Endothelial cell of umbilical vein (primary cell): ENCODE measurements around the gene PRRC1. TPM values are rescaled to one million over a fixed set of nuclear protein-coding genes. Genes with fewer than 3 reads are reported as not detected.

Source experiments
- BruUV-seq: library from RNA; stranded (reverse); fragments of 400-500 nt; replicated peaks from 2 replicates; lab custom pipeline; 2021; lab: Mats Ljungman, UMichigan
- CTCF ChIA-PET: fragments of 300-600, 350-600 bp; sonication (Branson Sonifier 250); formaldehyde crosslinking; loops from one replicate; lab custom pipeline; 2021; ENCODE audit warnings: antibody characterized with exemption, inconsistent platforms; lab: Charles Lee
- POLR2A ChIA-PET: fragments of 300-600, 350-600 bp; sonication (Branson Sonifier 250); formaldehyde crosslinking; loops from one replicate; lab custom pipeline; 2021; ENCODE audit warnings: antibody characterized with exemption, inconsistent platforms; lab: Charles Lee
- DNase-seq: peaks from one replicate; pipeline ENCODE4 v3.0.0-alpha.2; 2011; ENCODE audit warnings: low read depth, low spot score
- FAIRE-seq: peaks from 2 replicates; lab custom pipeline; 2011; peaks lifted over from hg19 to GRCh38; lab: Jason Lieb, UNC
- H2AFZ ChIP-seq: 2 replicates; pipeline ENCODE4 v1.6.0; 2012; ENCODE audit warnings: low read depth, low read length, control low read depth, inconsistent platforms
- H3K27ac ChIP-seq: 2 replicates; pipeline ENCODE4 v1.5.1; 2011; ENCODE audit warnings: low read depth, mild to moderate bottlenecking, control low read depth, low read length, moderate library complexity; ENCODE audit not compliant: insufficient read depth
- H3K27me3 ChIP-seq, 2 experiments: 2 replicates each; pipeline versions ENCODE4 v1.6.0 to v1.6.1; 2011; ENCODE audit warnings: low read length in 2 of 2, mixed read lengths in 1 of 2; ENCODE audit not compliant: control insufficient read depth in 2 of 2, insufficient read depth in 2 of 2
- H3K36me3 ChIP-seq, 2 experiments: 2 replicates in 1 of 2; 3 replicates in 1 of 2; pipeline ENCODE4 v1.5.1; 2011; ENCODE audit warnings: low read length in 2 of 2, mild to moderate bottlenecking in 1 of 2, moderate library complexity in 1 of 2; ENCODE audit not compliant: control insufficient read depth in 2 of 2, insufficient read depth in 2 of 2; ENCODE audit errors: extremely low read depth in 1 of 2
- H3K4me1 ChIP-seq: 3 replicates; pipeline ENCODE4 v1.5.1; 2011; ENCODE audit warnings: mild to moderate bottlenecking, low read length; ENCODE audit not compliant: control insufficient read depth, insufficient read depth; ENCODE audit errors: extremely low read depth
- H3K4me2 ChIP-seq: 2 replicates; pipeline ENCODE4 v1.6.1; 2011; ENCODE audit warnings: low read length, control low read depth, mixed read lengths; ENCODE audit not compliant: insufficient read depth
- H3K4me3 ChIP-seq, 3 experiments: fragments of 200-600 bp in 1 of 3; sonication (generic), shearing (Covaris generic) in 1 of 3; replicated peaks in 1 of 3; 2 replicates each; pipeline ENCODE4 v1.5.1; 2011 to 2016; ENCODE audit warnings: control low read depth in 3 of 3, low read length in 3 of 3, mild to moderate bottlenecking in 2 of 3, inconsistent platforms in 1 of 3, low read depth in 1 of 3, moderate library complexity in 1 of 3; ENCODE audit not compliant: insufficient read depth in 1 of 3
- H3K79me2 ChIP-seq: 2 replicates; pipeline ENCODE4 v1.6.0; 2012; ENCODE audit warnings: low read length, inconsistent platforms; ENCODE audit not compliant: control insufficient read depth, insufficient read depth
- H3K9ac ChIP-seq: replicated peaks from 2 replicates; pipeline ENCODE3; 2011; ENCODE audit warnings: low read length, control low read depth; ENCODE audit not compliant: insufficient read depth; ENCODE audit errors: extremely low read depth
- H3K9me1 ChIP-seq: replicated peaks from 3 replicates; pipeline ENCODE4 v1.6.0; 2011; ENCODE audit warnings: mild to moderate bottlenecking, low read length; ENCODE audit not compliant: control insufficient read depth, insufficient read depth; ENCODE audit errors: extremely low read depth
- H3K9me3 ChIP-seq: replicated peaks from 2 replicates; pipeline ENCODE4 v1.5.1; 2012; ENCODE audit warnings: low read length, inconsistent platforms; ENCODE audit not compliant: control insufficient read depth, insufficient read depth
- H4K20me1 ChIP-seq: replicated peaks from 2 replicates; pipeline ENCODE3; 2011; ENCODE audit warnings: mild to moderate bottlenecking, low read length; ENCODE audit not compliant: control insufficient read depth, insufficient read depth; ENCODE audit errors: extremely low read depth
- CTCF ChIP-seq, 2 donors: IDR thresholded peaks; 1 replicate in 1 of 2; 2 replicates in 1 of 2; pipeline ENCODE4 v1.5.1; 2011; ENCODE audit warnings: low read length in 2 of 2, mild to moderate bottlenecking in 2 of 2, moderate library complexity in 2 of 2, control low read depth in 1 of 2, inconsistent platforms in 1 of 2, low read depth in 1 of 2; ENCODE audit not compliant: insufficient read depth in 1 of 2; ENCODE audit errors: extremely low read depth in 1 of 2
- EZH2 ChIP-seq: IDR thresholded peaks from 2 replicates; pipeline ENCODE4 v1.6.1; 2012; ENCODE audit warnings: borderline replicate concordance, low read depth, mild to moderate bottlenecking, moderate library complexity, low read length, inconsistent platforms; ENCODE audit not compliant: severe bottlenecking
- FOS ChIP-seq: IDR thresholded peaks from 2 replicates; pipeline ENCODE4 v1.6.1; 2011; ENCODE audit warnings: mild to moderate bottlenecking, low read length, moderate library complexity, borderline replicate concordance; ENCODE audit not compliant: insufficient read depth
- GATA2 ChIP-seq: IDR thresholded peaks from 2 replicates; pipeline ENCODE4 v1.7.0; 2011; ENCODE audit warnings: low read depth, mild to moderate bottlenecking, moderate library complexity, mixed read lengths, low read length; ENCODE audit not compliant: insufficient read length, insufficient read depth
- JUN ChIP-seq: IDR thresholded peaks from 2 replicates; pipeline ENCODE4 v1.6.1; 2011; ENCODE audit warnings: borderline replicate concordance, low read depth; ENCODE audit not compliant: insufficient read length, insufficient read depth
- MAX ChIP-seq: IDR thresholded peaks from 2 replicates; pipeline ENCODE4 v1.6.1; 2011; ENCODE audit not compliant: insufficient read depth, insufficient read length
- MYC ChIP-seq: IDR thresholded peaks from one replicate; pipeline ENCODE4 v1.6.1; 2011; ENCODE audit warnings: mild to moderate bottlenecking, low read depth, low read length
- POLR2A ChIP-seq: IDR thresholded peaks from 2 replicates; pipeline ENCODE4 v1.6.1; 2012; ENCODE audit warnings: low read depth, mild to moderate bottlenecking, control low read depth, low read length
- POLR2AphosphoS5 ChIP-seq: IDR thresholded peaks from 2 replicates; pipeline ENCODE4 v1.6.1; 2012; ENCODE audit warnings: low read depth, mild to moderate bottlenecking, control low read depth, low read length, moderate library complexity; ENCODE audit not compliant: insufficient read depth
- dilution Hi-C: fragments of 300-500 bp; cut with MboI; formaldehyde crosslinking; loops from one replicate; pipeline ENCODE4 v1.15.0; 2019; ENCODE audit warnings: low sequenced_read_pairs; ENCODE audit not compliant: extremely low pct_ligation_motif_present
- intact Hi-C: fragments of 100-400 bp; cut with micrococcal nuclease; formaldehyde crosslinking; loops from one replicate; pipeline ENCODE4 v1.10.0; 2022
- polyA plus RNA-seq, 4 experiments: library from polyadenylated mRNA; depleted of rRNA in 3 of 4; stranded (reverse) in 3 of 4; unstranded in 1 of 4; fragments of >200 nt; gene quantifications; 2 replicates each; pipeline versions ENCODE4 v1.2.1 to v1.2.3, GENCODE V29; 2011 to 2012; ENCODE audit warnings: missing spikeins in 1 of 4
- total RNA-seq: library from RNA; stranded (reverse); gene quantifications from 2 replicates; pipeline ENCODE4 v1.2.3, GENCODE V29; 2021

Gene PRRC1
- total and polyA plus RNA-seq, 2 donors (not counting 3 experiments of a cell fraction or from before 2014, with no cell fraction given), result 64.4 to 77.6 TPM

DNA sequence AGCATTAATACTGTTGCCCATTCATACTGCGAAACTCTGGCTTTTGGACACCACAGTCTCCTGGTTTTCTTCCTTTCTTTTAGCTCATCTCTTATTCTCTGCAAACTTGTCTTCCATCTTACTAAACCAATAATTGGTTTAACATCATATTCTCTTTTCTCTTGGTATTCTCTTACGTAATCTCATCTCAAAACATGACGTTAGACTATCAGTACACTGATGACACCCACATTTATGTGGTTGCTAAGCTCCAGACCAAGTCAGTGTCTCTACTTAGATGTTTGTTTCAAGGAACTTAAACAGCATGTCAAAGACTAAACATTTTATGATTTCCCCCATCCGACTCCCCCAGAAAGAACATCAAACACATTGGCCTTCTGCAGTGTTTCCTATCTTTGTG lies 2.1 kb downstream of the PRRC1 start:
- POLR2A ChIA-PET, result no interaction called here
- Histone ChIP-seq H3K4me2 (peak overlapping the region; percentile 66), H3K36me3 (peaks cover 6 to 12% of the 10 kb centered on the region in 2 experiments), H4K20me1 (peaks cover 7% of the 10 kb centered on the region), H3K27me3 (peaks cover 0 to 5% of the 10 kb centered on the region in 2 experiments), H3K27ac (no peak overlapping the region), H3K9me3 (no peaks in the 10 kb centered on the region), H3K79me2 (peaks cover 55% of the 10 kb centered on the region), H3K9ac (no peak overlapping the region), H3K4me1 (peaks cover 14% of the 10 kb centered on the region), H3K9me1 (no peaks in the 10 kb centered on the region), H2AFZ (no peak overlapping the region), H3K4me3 (no peak overlapping the region)
- intact Hi-C loops (no loop called here), dilution Hi-C loops (no loop called here)
- TF ChIP-seq MYC (no peak), POLR2AphosphoS5 (no peak), EZH2 (no peak), JUN (no peak), POLR2A (no peak)
- BruUV-seq, result no TSS peak
- DNase-seq (no peak), FAIRE-seq (no peak)
- CTCF ChIA-PET, result interaction anchor here (0.7 to 1.7 kb wide), 2 partner anchors 17 to 27 kb away, joined by 4 read pairs; no protein-coding TSS in a partner anchor

GRCh38 chr5:127521138-127521770 lies 3.8 kb downstream of the PRRC1 start:
- intact Hi-C loops, result no loop called here
- Histone ChIP-seq H2AFZ (no peak overlapping the region), H3K9ac (no peak overlapping the region), H3K36me3 (peaks cover 8 to 21% of the 10 kb centered on the region in 2 experiments), H3K9me1 (no peaks in the 10 kb centered on the region), H3K4me2 (no peak overlapping the region), H4K20me1 (peaks cover 9% of the 10 kb centered on the region), H3K27me3 (no peaks in the 10 kb centered on the region), H3K79me2 (peaks cover 64% of the 10 kb centered on the region), H3K27ac (no peak overlapping the region), H3K4me3 (no peak overlapping the region), H3K4me1 (peaks cover 14% of the 10 kb centered on the region), H3K9me3 (no peaks in the 10 kb centered on the region)
- CTCF ChIA-PET, result interaction anchor here (2.0 kb wide), 1 partner anchor 16 kb away, joined by 6 read pairs; no protein-coding TSS in a partner anchor
- TF ChIP-seq EZH2 (no peak), JUN (no peak), GATA2 (no peak), CTCF (IDR thresholded peaks at IDR 0.05; ENCODE audit: extremely low read depth in 1 of 2, insufficient read depth in 1 of 2, low read depth in 1 of 2, low read length in 2 of 2) (no peak), MYC (no peak), FOS (no peak), POLR2AphosphoS5 (no peak), MAX (no peak), POLR2A (no peak)
- BruUV-seq, result no TSS peak
- DNase-seq (no peak), FAIRE-seq (no peak)
- POLR2A ChIA-PET, result no interaction called here
- dilution Hi-C loops, result no loop called here
